ENCODE data around the gene TRIM2. TPM values are rescaled to one million over a fixed set of nuclear protein-coding genes. Genes with fewer than 3 reads are reported as not detected.

The TRIM2 gene
- total and polyA plus RNA-seq, 2 experiments from 2014 or later = 32.7 to 40.4 TPM

- no peak overlapping the region for H3K27ac ChIP-seq
- H3K27me3 ChIP-seq = no peaks in the 10 kb centered on the region
- H3K9me3 ChIP-seq (ENCODE audit: low read depth) = no peaks in the 10 kb centered on the region
- DNase-seq (ENCODE audit: low read depth in 1 of 2, low spot score in 1 of 2) = no peak
- no peaks in the 10 kb centered on the region for H3K36me3 ChIP-seq
- no peak for TF ChIP-seq CTCF (IDR thresholded peaks at IDR 0.05; ENCODE audit: low read depth, low read length)
- no peaks in the 10 kb centered on the region for H3K4me1 ChIP-seq (ENCODE audit: low read depth)
- no peak overlapping the region for H3K4me3 ChIP-seq
Observed at GRCh38 chr4:153384160-153384559, 179.9 kb downstream of the TRIM2 start.

GRCh38 chr4:153385784-153386183, 181.5 kb downstream of the TRIM2 start:
- no peak for TF ChIP-seq CTCF (IDR thresholded peaks at IDR 0.05; ENCODE audit: low read depth, low read length)
- no peak for DNase-seq (ENCODE audit: low read depth in 1 of 2, low spot score in 1 of 2)
- Histone ChIP-seq H3K9me3 (ENCODE audit: low read depth) (no peaks in the 10 kb centered on the region), H3K4me1 (ENCODE audit: low read depth) (no peaks in the 10 kb centered on the region), H3K36me3 (no peaks in the 10 kb centered on the region), H3K27ac (no peak overlapping the region), H3K4me3 (no peak overlapping the region), H3K27me3 (no peaks in the 10 kb centered on the region)

GRCh38 chr4:153387981-153388380, 183.7 kb downstream of the TRIM2 start:
- H3K4me1 ChIP-seq (ENCODE audit: low read depth) = no peaks in the 10 kb centered on the region
- no peaks in the 10 kb centered on the region for H3K36me3 ChIP-seq
- H3K27ac ChIP-seq = no peak overlapping the region
- DNase-seq (ENCODE audit: low read depth in 1 of 2, low spot score in 1 of 2) = no peak
- no peaks in the 10 kb centered on the region for H3K9me3 ChIP-seq (ENCODE audit: low read depth)
- H3K4me3 ChIP-seq = no peak overlapping the region
- H3K27me3 ChIP-seq = no peaks in the 10 kb centered on the region
- TF ChIP-seq CTCF (IDR thresholded peaks at IDR 0.05; ENCODE audit: low read depth, low read length) = no peak

Other genes with a start within 250 kb of the TRIM2 start
- 10.3 and 12.6 TPM in 2 replicates for gene MND1, start 140.2 kb downstream of the TRIM2 start, total RNA-seq
- 6.5 and 15.9 TPM in 2 replicates for gene MND1, start 140.2 kb downstream of the TRIM2 start, polyA plus RNA-seq

All from cardiac muscle cell (in vitro differentiated cells and primary cell).